AG04450 (cell line): Measurements from ENCODE around the gene KRTAP10-4. TPM values are rescaled to one million over a fixed set of nuclear protein-coding genes. Genes with fewer than 3 reads are reported as not detected.

ENCODE experiments used
- CTCF ChIA-PET: fragments of 300-600, 350-600 bp; formaldehyde crosslinking; extraction: SDS; loops from one replicate; lab custom pipeline; 2022; ENCODE audit warnings: antibody characterized with exemption, inconsistent platforms; lab: Charles Lee
- POLR2A ChIA-PET: fragments of 350-600 bp; formaldehyde crosslinking; extraction: SDS; loops from one replicate; lab custom pipeline; 2021; ENCODE audit warnings: antibody characterized with exemption, inconsistent platforms; lab: Yijun Ruan, JAX
- DNase-seq: peaks from one replicate; pipeline ENCODE4 v3.0.0-alpha.2; 2011; ENCODE audit warnings: low read depth, low spot score
- H3K27ac ChIP-seq: one replicate; pipeline ENCODE4 v1.5.1; 2012; ENCODE audit warnings: low read depth, low read length, control low read depth
- H3K27me3 ChIP-seq: one replicate; pipeline ENCODE4 v1.6.0; 2012; ENCODE audit warnings: low read length; ENCODE audit not compliant: control insufficient read depth, insufficient read depth
- H3K4me3 ChIP-seq: 2 replicates; pipeline ENCODE4 v1.5.1; 2011; ENCODE audit warnings: mild to moderate bottlenecking, low read depth, low read length, control low read depth
- H3K9me3 ChIP-seq: 2 replicates; pipeline ENCODE4 v1.5.1; 2012; ENCODE audit warnings: low read length; ENCODE audit not compliant: control insufficient read depth, insufficient read depth
- CTCF ChIP-seq: IDR thresholded peaks from 2 replicates; pipeline ENCODE4 v1.5.1; 2011; ENCODE audit warnings: low read depth, low read length, control low read depth, inconsistent platforms
- polyA plus RNA-seq: library from polyadenylated mRNA; depleted of rRNA; stranded (reverse); fragments of >200 nt; gene quantifications from 2 replicates; pipeline ENCODE4 v1.2.3, GENCODE V29; 2011

Gene KRTAP10-4
- polyA plus RNA-seq, 1 experiment = not detected

- H3K27me3 ChIP-seq = no peaks in the 10 kb centered on the region
- CTCF ChIA-PET = interaction anchor here (0.6 kb wide), 1 partner anchor 11 kb away, joined by 3 read pairs; no protein-coding TSS in a partner anchor
- H3K27ac ChIP-seq = no peak overlapping the region
- peaks cover 18% of the 10 kb centered on the region for H3K9me3 ChIP-seq
- DNase-seq = no peak
- no peak for TF ChIP-seq CTCF
- H3K4me3 ChIP-seq = no peak overlapping the region
- POLR2A ChIA-PET = no interaction called here
Observed at GRCh38 chr21:44571296-44571695, 2.2 kb upstream of the KRTAP10-4 start.

GRCh38 chr21:44571844-44572782 lies 1.4 kb upstream of the KRTAP10-4 start:
- H3K27ac ChIP-seq = no peak overlapping the region
- POLR2A ChIA-PET = no interaction called here
- DNase-seq = no peak
- peaks cover 18% of the 10 kb centered on the region for H3K9me3 ChIP-seq
- no peak for TF ChIP-seq CTCF
- no peaks in the 10 kb centered on the region for H3K27me3 ChIP-seq
- CTCF ChIA-PET = interaction anchor here (0.6 kb wide), 1 partner anchor 12 kb away, joined by 3 read pairs; no protein-coding TSS in a partner anchor
- H3K4me3 ChIP-seq = no peak overlapping the region

GRCh38 chr21:44572959-44573583 lies 458 bp upstream of the KRTAP10-4 start:
- Histone ChIP-seq H3K4me3 (no peak overlapping the region), H3K27ac (no peak overlapping the region), H3K9me3 (peaks cover 18% of the 10 kb centered on the region), H3K27me3 (no peaks in the 10 kb centered on the region)
- no peak for TF ChIP-seq CTCF
- DNase-seq = no peak
- CTCF ChIA-PET = interaction anchor here (0.6 kb wide), 1 partner anchor 995 kb away, joined by 4 read pairs; no protein-coding TSS in a partner anchor
- POLR2A ChIA-PET = no interaction called here

DNA sequence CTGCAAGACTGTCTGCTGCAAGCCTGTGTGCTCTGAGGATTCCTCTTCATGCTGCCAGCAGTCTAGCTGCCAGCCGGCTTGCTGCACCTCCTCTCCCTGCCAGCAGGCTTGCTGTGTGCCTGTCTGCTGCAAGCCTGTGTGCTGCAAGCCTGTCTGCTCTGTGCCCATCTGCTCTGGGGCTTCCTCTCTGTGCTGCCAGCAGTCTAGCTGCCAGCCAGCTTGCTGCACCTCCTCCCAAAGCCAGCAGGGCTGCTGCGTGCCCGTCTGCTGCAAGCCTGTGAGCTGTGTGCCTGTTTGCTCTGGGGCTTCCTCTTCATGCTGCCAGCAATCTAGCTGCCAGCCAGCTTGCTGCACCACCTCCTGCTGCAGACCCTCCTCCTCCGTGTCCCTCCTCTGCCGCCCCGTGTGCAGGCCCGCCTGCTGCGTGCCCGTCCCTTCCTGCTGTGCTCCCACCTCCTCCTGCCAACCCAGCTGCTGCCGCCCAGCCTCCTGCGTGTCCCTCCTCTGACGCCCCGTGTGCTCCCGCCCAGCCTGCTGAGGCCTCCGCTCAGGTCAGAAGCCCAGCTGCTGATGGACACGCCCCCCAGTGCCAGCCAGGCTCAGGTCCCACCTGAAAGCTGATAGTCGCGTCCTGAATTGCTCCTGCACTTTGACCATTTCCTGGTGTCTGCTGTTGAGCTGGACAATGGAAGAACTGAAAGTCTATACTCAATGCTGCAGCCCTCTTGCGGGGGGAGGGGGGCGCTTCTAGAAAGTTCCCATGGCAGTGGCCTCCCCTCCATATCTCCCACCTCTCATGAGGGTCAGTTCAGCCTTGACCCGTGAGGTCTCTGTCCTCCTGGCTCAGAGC lies 1.2 kb downstream of the KRTAP10-4 start:
- CTCF ChIA-PET = no interaction called here
- Histone ChIP-seq H3K9me3 (peaks cover 20% of the 10 kb centered on the region), H3K27ac (no peak overlapping the region), H3K4me3 (no peak overlapping the region), H3K27me3 (no peaks in the 10 kb centered on the region)
- TF ChIP-seq CTCF = no peak
- POLR2A ChIA-PET = no interaction called here
- no peak for DNase-seq
